Inflammatory macrophage treated with lipopolysaccharide for 4 hours (primary cell): ENCODE measurements around the gene CCDC88C.
A peak's percentile ranks its signal among the peaks of the same experiment; 100 is the strongest.

Source experiments
- DNase-seq: peaks from one replicate; pipeline ENCODE4 v3.0.0-alpha.2; 2020

The CCDC88C gene

DNA sequence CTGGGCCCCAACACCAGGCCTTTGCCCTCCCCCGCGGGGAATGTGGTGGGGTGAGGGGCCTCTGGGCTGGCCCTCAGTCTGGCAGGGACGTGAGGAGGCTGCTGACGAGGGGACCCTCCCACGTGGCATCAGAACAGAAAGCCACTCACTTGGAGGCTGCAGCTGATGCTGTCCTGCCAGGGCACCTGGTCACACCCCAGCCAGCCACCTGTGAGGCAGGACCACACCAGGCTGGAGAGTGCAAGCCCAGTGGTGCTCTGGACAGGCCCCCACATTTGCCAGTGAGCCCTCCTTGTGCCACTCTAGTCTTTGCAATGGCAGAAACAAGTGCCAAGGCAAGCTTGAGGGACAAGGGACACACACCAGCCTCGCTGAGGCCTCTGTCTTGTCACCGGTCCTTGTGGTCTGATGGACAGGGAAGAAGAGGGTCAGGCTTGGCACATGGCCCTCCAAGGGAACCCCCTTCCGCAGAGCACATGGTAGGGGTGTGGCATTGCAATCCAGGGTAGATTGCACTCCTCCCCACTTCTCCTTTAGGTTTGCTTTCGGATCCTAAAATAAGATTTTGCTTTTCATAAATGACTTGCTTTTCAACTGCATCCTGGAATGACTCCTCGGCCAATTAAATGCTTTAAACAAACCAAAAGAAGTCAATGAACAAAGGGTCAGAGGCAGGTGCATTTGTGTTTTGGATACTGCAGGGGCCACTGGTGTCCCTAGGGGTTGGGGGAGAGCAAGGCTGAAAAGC lies 53.7 kb downstream of the CCDC88C start:
- peak; percentile 95 for DNase-seq

DNA sequence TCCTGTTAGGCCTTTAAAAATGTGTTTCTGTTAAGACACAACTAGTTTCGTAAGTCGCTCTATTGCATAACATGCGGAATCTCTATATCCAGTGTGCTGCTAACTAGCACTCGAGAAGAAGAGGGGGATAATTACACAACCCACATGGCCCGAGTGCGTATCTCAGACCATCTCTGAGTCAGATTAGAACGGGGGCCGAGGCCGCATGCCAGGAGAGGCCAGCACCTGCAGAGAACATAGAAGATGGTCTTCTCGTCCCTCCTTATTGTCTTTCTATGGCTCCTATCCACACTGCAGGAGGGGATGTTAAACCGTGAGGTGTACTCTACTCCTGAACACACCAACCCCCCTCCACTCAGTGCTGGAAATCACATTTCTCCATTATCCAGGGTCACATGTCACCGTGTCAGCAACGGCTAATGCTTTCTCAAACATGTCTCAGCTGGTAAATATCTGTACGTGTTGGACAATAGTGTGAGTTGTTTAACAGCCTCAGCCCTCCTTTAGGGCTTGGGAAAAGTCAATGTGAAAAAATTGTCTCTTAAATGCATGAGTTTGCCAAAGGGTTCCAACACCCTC lies 56.3 kb downstream of the CCDC88C start:
- DNase-seq = peak; percentile 98

- no peak for DNase-seq
These were observed 57.0 kb downstream of the CCDC88C start for GRCh38 chr14:91360490-91361232.

DNA sequence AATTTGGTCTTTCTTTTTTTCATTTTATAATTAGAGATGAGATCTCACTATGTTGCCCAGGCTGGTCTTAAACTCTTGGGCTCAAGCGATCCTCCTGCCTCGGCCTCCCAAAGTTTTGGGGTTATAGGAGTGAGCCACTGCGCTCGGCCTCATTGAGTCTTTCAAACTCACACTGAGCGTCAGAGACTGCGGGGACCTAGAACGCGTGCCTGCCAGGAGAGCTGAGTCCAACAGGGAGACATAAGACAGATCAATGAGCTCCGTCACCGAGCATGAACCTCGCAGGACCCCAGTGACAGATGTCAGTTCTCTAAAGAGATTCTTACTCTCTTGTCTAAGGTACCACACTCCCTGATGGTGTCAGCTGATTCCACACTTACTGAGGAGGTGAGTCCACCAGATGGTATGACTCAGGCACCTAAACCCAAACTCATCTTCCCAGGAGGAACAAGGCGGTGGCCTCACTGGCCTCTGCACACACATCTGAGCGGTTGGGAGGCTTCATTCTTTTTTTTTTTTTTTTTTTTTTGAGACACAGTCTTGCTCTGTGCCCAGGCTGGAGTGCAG lies 58.9 kb downstream of the CCDC88C start:
- no peak for DNase-seq

- no peak for DNase-seq
These were observed 59.6 kb downstream of the CCDC88C start for GRCh38 chr14:91358025-91358319.

DNA sequence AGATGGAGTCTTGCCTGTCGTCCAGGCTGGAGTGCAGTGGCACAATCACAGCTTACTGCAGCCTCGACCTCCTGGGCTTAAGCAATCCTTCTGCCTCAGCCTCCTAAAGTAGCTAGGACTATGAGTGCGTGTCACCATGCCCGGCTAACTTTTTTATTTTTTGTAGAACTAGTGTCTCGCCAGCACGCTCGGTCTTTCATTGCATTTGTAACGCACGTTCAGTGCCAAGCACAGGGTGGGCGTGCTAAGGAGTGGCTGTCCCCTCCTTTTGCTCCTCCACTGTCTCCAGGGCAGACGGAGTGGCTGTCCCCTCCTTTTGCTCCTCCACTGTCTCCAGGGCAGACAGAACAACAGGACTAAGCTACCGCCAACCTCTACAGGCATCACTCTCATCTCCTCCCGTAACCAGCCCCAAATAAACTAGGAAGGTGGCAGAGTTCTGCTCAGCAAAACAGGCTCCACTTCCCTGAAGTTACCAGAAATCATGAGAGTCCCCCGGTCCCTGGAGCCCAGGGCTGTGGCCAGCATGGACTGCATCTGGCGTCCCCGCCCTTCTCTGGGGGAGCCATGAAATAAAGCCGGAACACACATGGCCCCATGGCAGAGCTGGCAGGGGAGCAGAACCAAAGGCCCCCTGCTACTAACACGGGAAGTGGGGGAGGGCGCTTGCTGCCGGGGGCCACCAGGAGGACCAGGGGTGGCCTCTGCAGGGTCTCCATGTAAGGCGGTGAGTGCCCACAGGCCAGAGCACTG lies 60.2 kb downstream of the CCDC88C start:
- DNase-seq = no peak

DNA sequence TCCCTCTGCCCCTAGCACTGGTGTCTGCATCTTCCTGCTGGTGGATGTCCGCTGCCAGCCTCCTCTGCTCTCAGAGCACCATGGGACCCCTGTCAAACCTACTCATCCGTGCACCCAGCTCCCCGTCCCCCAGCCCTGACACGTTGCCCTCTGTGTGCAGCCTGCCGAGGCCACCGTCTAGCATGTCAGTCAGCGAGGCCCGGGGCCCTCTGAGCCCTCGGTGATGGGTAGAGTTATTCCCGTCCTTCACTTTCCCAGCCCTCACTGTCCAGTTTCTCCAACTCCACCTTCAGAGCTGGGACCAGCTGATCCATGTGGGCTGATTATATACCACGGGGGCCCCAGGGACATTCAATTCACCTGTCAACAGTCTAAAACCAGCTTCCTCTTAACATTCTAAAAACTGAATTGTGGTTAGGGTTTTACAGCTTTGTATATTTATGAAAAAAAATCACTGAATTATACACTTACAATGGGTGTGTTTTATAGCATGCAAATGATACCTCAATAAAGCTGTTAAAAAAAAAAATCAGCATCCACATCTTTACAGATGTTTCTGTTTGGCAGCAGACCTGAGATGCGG lies 61.3 kb downstream of the CCDC88C start:
- DNase-seq = no peak

GRCh38 chr14:91354979-91355685 lies 62.5 kb downstream of the CCDC88C start:
- no peak for DNase-seq

DNA sequence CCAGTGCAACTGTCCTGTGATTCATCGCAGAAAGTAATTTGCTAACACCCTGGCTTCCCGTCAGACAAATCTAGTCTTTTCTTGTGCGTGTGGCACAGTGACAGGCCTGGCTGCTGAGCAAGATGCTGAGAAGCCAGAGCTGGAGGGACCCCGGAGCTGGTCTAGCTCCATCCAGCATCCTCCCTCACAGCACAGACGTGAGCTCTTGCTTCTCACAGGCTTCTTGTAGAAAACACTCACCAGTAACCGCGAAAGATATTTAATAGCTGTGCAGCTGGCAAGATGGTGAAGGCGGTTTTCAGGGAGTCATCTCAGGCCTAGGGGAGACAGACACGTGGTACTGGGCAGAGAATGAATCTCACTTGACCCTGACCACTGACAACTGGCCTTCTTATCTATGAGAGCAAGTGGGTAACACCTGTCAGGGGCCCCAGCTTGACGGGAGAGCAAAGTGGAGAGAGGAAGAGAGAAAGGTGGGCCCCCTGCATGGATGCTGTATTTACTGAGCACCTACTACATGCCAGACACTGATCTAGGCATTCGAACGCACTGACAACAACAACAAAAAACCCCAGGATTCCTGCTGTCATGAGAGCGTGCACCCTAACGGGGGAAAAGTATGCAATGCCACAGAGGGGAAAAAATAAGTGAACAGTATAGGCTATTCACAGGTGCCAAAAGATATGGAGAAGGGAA lies 63.3 kb downstream of the CCDC88C start:
- DNase-seq = no peak

- DNase-seq = no peak
These were observed 64.6 kb downstream of the CCDC88C start for GRCh38 chr14:91352728-91353692.

GRCh38 chr14:91352053-91352452 lies 65.6 kb downstream of the CCDC88C start:
- DNase-seq = no peak

- no peak for DNase-seq
These were observed 66.1 kb downstream of the CCDC88C start for GRCh38 chr14:91351512-91351862.

GRCh38 chr14:91350813-91351511 lies 66.7 kb downstream of the CCDC88C start:
- no peak for DNase-seq

DNA sequence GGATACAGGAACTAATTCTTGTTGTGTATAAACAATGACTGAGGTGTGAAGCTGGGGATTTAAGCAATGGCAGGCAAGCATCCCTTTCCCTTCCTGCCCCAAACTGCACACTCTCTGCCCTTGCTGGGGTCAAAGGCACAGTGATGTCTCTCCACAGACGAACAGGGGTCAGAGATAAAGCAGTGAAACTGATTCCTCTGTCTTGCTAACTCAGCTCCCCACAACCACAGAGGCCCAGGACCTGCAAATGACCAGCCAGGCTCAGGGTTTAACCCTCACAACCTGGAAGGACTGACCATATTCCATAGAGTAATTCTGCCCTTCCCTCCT lies 67.2 kb downstream of the CCDC88C start:
- DNase-seq = no peak

- peak; percentile 52 for DNase-seq
These were observed 68.0 kb downstream of the CCDC88C start for GRCh38 chr14:91349481-91350074.

DNA sequence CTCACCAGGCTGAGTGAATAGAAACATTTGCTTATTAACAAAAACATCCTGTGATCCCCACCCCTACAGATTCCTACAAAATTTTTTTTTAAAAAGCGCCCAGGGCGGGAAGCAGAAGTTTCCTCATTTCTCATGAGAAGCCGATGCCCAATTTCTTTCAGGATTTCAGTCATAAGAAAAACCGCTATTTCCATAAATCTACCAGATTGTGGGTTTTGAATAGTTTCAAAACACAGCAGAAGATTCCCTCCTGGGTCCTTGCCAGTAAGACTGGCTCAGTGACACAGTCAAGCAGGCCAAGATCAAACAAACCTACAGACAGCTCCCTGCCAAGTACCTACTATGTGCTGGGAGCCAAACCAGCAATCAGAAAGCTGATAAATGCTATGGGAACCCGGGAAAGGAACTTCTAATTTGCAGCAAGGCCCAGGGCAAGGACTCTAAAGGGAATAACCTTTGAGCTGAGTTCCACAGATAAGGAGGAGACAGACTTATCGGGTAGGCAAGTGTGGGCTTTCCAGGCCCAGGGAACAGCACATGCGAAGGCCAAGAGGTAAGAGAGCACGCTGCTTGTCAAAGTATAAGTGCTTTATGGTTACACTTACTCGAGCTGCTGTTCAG lies 68.7 kb downstream of the CCDC88C start:
- DNase-seq = peak; percentile 71

DNA sequence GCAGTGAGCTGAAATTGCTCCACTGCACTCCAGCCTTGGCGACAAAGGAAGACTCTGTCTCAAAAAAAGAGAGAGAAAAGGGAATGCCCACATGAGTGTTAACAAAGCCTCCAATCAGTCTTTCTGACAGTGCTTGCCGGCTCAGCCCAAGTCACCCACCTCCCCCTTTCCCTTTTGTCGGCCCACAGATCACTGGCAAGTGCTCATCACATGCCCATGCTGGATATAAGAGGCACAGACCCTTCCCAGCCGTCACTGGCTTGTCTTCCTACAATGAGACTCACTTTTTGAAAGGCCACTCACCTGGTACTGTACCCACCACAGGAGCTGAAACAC lies 70.8 kb downstream of the CCDC88C start:
- DNase-seq = no peak

- peak; percentile 78 for DNase-seq
These were observed 73.5 kb downstream of the CCDC88C start for GRCh38 chr14:91344096-91344495.

- DNase-seq = no peak
These were observed 74.6 kb downstream of the CCDC88C start for GRCh38 chr14:91343051-91343450.
